Suprapubic skin (tissue), 4 donors: ENCODE results near the gene SECTM1.

Experiments
- CTCF ChIP-seq, 2 donors: fragments of 200-600 bp in 1 of 2; fragments of 450-650 bp in 1 of 2; sonication (generic) in 1 of 2; IDR thresholded peaks; one replicate each; pipeline ENCODE4 v1.5.1; 2016 to 2019; ENCODE audit warnings: antibody characterized with exemption in 2 of 2, mild to moderate bottlenecking in 1 of 2, moderate library complexity in 1 of 2
- POLR2A ChIP-seq, 2 donors: fragments of 450-650 bp; IDR thresholded peaks; one replicate each; pipeline ENCODE4 v1.6.1; 2017; ENCODE audit warnings: antibody characterized with exemption in 2 of 2, mild to moderate bottlenecking in 2 of 2, moderate library complexity in 2 of 2
- POLR2AphosphoS5 ChIP-seq, 3 donors: sonication (generic); formaldehyde crosslinking; IDR thresholded peaks; one replicate each; pipeline ENCODE4 v1.6.1; 2017; ENCODE audit warnings: antibody characterized with exemption in 3 of 3

- TF ChIP-seq CTCF (IDR thresholded peaks at IDR 0.05), result no peak
- TF ChIP-seq POLR2A (IDR thresholded peaks at IDR 0.05), result no peak
- peak in 1 of 3 donors; percentile 34 for TF ChIP-seq POLR2AphosphoS5 (IDR thresholded peaks at IDR 0.05)
These were observed 792 bp downstream of the SECTM1 start for GRCh38 chr17:82332669-82333278.
